MG63 (cell line): ENCODE measurements around the gene RXFP1. TPM values are rescaled to one million over a fixed set of nuclear protein-coding genes. Genes with fewer than 3 reads are reported as not detected.

Experiments used
- DNase-seq: peaks from one replicate; pipeline ENCODE4 v3.0.0-alpha.2; 2020
- H3K27me3 ChIP-seq: fragments of 250-450 bp; sonication (Bioruptor Pico); 2 replicates; pipeline ENCODE4 v1.5.1; 2020; ENCODE audit warnings: mild to moderate bottlenecking, moderate library complexity
- H3K36me3 ChIP-seq: fragments of 250-450 bp; sonication (Bioruptor Pico); 2 replicates; pipeline ENCODE4 v1.5.1; 2020; ENCODE audit warnings: mild to moderate bottlenecking, moderate library complexity
- H3K4me3 ChIP-seq: fragments of 250-450 bp; sonication (Bioruptor Pico); 2 replicates; pipeline ENCODE4 v1.5.1; 2020; ENCODE audit warnings: mild to moderate bottlenecking, moderate library complexity
- H3K9me3 ChIP-seq: fragments of 250-450 bp; sonication (Bioruptor Pico); 2 replicates; pipeline ENCODE4 v1.5.1; 2020; ENCODE audit warnings: mild to moderate bottlenecking, moderate library complexity
- total RNA-seq: library from RNA; depleted of rRNA; stranded (reverse); fragments of >200 nt; shearing (Covaris generic); gene quantifications from 2 replicates; pipeline ENCODE4 v1.2.3, GENCODE V29; 2014; ENCODE audit warnings: low replicate concordance; rRNA removed

Gene RXFP1
- total RNA-seq: not detected in 2 replicates

DNA sequence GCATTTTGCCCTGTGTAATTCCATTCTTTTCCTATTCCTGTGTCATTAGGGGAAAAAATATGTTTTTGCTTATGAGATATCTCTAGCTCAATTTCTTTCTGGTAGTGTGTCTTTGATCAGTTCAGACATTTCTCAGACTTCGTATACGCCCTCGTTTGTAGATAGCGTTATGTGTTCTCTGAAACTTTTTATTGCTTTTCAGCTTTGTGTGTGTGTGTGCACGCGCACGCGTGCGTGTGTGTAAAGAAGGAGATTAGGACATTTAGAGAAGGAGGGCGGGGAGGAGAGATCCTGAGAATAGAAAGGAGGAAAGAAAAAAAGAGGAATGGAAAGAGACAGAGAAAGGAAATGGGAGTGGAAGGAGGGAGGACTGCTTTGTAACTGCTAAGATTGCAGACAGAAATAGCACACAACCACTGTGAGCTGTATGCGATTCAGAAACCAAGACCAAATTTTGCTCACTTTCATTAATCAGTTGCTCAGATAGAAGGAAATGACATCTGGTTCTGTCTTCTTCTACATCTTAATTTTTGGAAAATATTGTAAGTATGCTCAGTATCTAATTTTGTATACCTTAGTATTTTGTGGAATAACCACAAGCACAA lies at the start of gene RXFP1:
RXFP1 (plus strand) TSS at position 399 of the 605 bp plus-strand sequence; CDS start at position 494, 95 bp downstream.
- Histone ChIP-seq H3K36me3 (no peaks in the 10 kb centered on the region), H3K4me3 (no peak within 1 kb of the TSS), H3K27me3 (peaks cover 4% of the 10 kb centered on the region; the same call in 1 of the 2 replicates), H3K9me3 (no peaks in the 10 kb centered on the region)
- DNase-seq: no peak

- DNase-seq: no peak
- Histone ChIP-seq H3K4me3 (no peak overlapping the region), H3K36me3 (no peaks in the 10 kb centered on the region), H3K9me3 (no peaks in the 10 kb centered on the region), H3K27me3 (no peaks in the 10 kb centered on the region)
Measured at GRCh38 chr4:158481811-158482210, 39.9 kb upstream of the RXFP1 start.

DNA sequence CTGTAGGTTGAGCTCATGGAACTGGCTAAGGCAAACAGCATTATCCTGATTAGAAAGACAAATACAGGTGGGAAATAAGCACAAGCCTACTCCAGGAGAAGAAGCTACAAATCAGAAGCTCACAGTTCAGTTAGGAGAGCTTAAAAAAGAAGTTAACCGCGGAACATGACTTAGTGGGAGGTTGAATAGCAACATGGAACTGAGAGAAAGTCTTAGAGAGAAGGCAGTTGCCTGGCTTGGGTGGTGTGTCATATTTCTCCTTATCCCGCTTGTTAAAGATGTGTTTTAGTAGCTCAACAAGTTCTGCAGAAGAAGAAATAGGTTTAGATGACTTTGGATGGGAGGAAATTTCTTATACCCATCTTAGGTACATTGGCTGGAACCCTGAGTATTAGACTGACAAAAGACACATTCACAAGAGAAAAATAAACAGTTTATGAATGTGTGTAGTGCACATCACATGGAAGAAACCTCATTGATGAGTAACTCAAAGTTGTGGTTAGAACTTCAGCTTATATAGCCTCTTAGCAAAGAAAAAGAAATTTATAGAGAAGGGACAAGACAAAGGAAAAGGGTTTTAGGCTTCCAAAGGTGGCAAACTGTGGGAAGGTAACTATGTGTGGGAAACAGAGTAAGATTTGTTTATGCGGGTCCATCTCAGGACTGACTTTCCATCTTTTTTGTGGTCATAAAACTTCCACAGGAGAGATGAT lies 37.4 kb upstream of the RXFP1 start:
- no peak for DNase-seq
- Histone ChIP-seq H3K9me3 (no peaks in the 10 kb centered on the region), H3K4me3 (no peak overlapping the region), H3K27me3 (no peaks in the 10 kb centered on the region), H3K36me3 (no peaks in the 10 kb centered on the region)

DNA sequence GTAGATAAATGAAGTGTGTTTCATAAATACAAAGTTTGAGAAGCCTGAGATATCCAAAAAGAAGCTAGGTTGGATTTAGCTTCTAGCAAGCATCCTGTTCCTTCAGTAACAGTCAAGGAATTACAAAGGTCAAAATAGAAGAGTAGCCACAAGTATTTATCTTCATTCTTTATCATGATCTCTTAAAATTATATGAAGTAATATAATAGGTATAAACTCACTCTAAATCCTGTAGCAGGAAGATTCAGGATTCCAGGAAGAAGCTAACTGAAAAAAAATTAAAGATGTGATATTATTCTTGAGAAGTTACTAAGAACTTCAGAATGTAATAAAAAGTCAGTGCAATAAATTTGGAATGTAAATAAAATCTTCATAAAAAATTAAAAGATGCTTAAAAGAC lies 31.1 kb upstream of the RXFP1 start:
- Histone ChIP-seq H3K9me3 (peaks cover 9% of the 10 kb centered on the region; the same call in 1 of the 2 replicates), H3K27me3 (no peaks in the 10 kb centered on the region), H3K36me3 (no peaks in the 10 kb centered on the region), H3K4me3 (no peak overlapping the region)
- DNase-seq: no peak

GRCh38 chr4:158492391-158492790 lies 29.3 kb upstream of the RXFP1 start:
- H3K27me3 ChIP-seq: no peaks in the 10 kb centered on the region
- no peak for DNase-seq
- H3K9me3 ChIP-seq: peaks cover 9% of the 10 kb centered on the region; the same call in 1 of the 2 replicates
- H3K4me3 ChIP-seq: no peak overlapping the region
- H3K36me3 ChIP-seq: no peaks in the 10 kb centered on the region

DNA sequence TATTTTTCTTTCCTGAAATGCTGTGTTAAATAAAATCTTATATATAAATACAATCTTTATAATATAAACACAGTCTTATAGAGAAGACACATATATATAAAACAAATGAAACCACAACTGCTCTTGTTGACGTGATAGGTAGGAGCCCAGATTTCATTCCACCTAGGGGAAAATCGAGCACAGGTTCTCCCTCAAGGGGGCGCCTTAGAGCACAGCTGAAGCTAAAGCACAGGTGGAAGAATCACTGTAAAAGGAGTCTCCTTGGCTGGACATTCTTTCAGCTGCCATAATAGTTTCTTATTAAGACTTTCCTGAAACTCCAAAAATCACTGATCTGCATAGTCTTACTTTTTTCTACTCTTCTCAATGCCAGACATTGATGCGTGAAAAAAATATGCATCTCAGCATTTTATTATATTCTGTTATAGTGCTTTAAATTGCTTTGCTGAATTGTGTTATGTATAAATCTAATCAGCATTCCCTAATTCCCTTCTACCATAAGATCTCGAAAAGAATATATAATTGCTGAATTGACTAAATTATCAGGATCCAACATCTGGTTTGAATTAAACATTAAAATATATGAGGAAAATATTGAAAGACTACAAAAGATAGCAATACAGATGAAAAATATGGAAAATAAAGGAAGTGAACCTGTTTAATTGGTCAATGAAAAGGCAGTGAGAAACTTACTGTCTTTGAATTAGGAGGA lies 25.5 kb upstream of the RXFP1 start:
- no peaks in the 10 kb centered on the region for H3K36me3 ChIP-seq
- no peaks in the 10 kb centered on the region for H3K27me3 ChIP-seq
- peaks cover 6% of the 10 kb centered on the region; the same call in 1 of the 2 replicates for H3K9me3 ChIP-seq
- H3K4me3 ChIP-seq: no peak overlapping the region
- peak; percentile 47 for DNase-seq

GRCh38 chr4:158500054-158500453 lies 21.6 kb upstream of the RXFP1 start:
- no peaks in the 10 kb centered on the region for H3K36me3 ChIP-seq
- no peak for DNase-seq

GRCh38 chr4:158513256-158513655 lies 8.4 kb upstream of the RXFP1 start:
- Histone ChIP-seq H3K9me3 (no peaks in the 10 kb centered on the region), H3K36me3 (no peaks in the 10 kb centered on the region), H3K4me3 (no peak overlapping the region), H3K27me3 (no peaks in the 10 kb centered on the region)
- DNase-seq: no peak

More at GRCh38 chr4:158500054-158500453, 21.6 kb upstream of the RXFP1 start:
- H3K27me3 ChIP-seq: no peaks in the 10 kb centered on the region
- H3K4me3 ChIP-seq: no peak overlapping the region
- H3K9me3 ChIP-seq: peaks cover 9% of the 10 kb centered on the region

DNA sequence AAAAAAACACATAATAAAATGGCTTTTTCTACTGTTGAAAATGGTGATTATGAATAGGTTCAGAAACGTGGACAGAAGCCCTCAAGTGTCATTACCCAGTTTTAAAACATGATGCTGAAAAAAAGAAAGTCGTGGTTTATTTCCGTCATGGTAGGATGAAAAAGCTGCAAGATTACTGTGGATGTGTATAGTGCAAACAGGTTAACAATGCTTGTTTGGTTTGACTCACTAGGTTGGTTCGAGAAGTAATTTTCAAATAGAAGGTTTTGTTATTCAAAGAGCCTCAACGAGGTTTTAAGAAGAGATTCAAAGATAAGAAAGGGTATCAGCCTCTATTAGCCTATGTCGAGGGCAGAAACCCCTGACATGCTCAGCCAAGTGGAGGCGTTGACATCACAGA lies 2.5 kb upstream of the RXFP1 start:
- Histone ChIP-seq H3K9me3 (no peaks in the 10 kb centered on the region), H3K4me3 (no peak overlapping the region), H3K36me3 (no peaks in the 10 kb centered on the region), H3K27me3 (peaks cover 4% of the 10 kb centered on the region; the same call in 1 of the 2 replicates)
- no peak for DNase-seq

DNA sequence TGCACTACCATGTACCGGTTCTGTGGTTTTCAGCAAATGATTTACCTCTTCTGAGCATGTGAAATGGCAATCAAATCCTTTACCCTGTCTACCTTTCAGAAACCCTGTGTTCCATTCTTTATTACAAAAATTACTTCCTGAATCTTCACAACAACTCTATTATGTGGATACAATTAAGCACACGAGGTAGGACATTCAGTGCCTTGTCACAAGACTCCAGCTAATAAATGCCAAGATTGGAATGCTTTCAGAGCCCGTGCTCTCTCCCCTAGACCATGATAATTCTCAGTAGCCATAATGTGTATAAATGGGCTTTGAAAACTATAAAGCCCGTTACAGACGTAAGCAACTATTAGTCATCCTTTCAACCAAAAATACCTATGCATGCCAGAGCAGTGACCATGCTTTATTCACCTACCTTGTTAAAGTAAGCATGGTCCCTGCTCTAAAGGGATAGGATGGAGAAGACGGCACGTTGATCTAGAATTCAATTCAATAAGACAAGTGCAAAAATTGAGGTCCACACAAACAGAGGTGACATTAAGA lies 2.4 kb downstream of the RXFP1 start:
- Histone ChIP-seq H3K4me3 (no peak overlapping the region), H3K36me3 (no peaks in the 10 kb centered on the region), H3K9me3 (no peaks in the 10 kb centered on the region), H3K27me3 (peaks cover 4% of the 10 kb centered on the region; the same call in 1 of the 2 replicates)
- no peak for DNase-seq

- DNase-seq: no peak
- peaks cover 4% of the 10 kb centered on the region; the same call in 1 of the 2 replicates for H3K27me3 ChIP-seq
- H3K9me3 ChIP-seq: no peaks in the 10 kb centered on the region
- no peak overlapping the region for H3K4me3 ChIP-seq
- H3K36me3 ChIP-seq: no peaks in the 10 kb centered on the region
Measured at GRCh38 chr4:158527516-158527915, 5.8 kb downstream of the RXFP1 start.

DNA sequence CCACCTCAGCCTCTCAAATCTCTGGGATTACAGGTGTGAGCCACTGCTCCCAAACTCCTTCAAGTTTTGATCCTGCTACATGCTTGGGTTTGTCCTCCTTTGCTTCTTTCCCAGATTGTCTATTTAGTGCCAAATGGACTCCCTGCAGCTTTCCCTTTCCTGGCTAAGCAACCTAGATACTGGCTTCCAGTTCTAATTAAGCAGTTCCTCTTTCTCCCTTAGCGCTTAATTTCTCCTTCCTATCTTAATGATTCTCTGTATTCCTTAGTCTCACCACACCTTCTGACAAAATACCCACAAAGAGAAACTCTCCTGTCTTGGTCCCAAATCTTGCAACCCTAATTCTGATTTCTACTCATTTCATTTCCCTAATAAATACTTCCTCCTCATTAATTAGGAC lies 7.8 kb downstream of the RXFP1 start:
- Histone ChIP-seq H3K4me3 (no peak overlapping the region), H3K27me3 (no peaks in the 10 kb centered on the region), H3K36me3 (no peaks in the 10 kb centered on the region), H3K9me3 (no peaks in the 10 kb centered on the region)
- no peak for DNase-seq

DNA sequence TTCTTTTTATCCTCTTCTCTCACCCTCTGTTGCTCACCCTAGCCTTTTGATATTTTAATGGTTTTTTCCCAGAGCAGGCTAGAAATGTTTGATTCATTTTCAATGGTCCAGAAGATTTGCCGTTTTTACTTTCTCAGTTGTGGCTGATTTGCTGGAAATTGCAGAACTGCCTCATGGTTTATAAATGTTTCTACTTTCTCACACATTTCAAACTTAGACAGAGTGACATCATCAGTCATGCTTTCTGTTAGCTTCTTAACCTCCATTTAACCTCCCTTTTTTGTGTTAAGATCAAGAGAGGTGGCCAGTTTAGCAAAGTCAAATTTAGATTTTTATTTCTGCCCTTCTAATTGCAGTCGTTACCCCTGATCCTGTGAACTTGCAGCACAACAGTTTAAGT lies 8.7 kb downstream of the RXFP1 start:
- no peaks in the 10 kb centered on the region for H3K36me3 ChIP-seq
- H3K4me3 ChIP-seq: no peak overlapping the region
- DNase-seq: no peak
- no peaks in the 10 kb centered on the region for H3K9me3 ChIP-seq
- no peaks in the 10 kb centered on the region for H3K27me3 ChIP-seq

GRCh38 chr4:158530898-158531297 lies 9.2 kb downstream of the RXFP1 start:
- no peak for DNase-seq
- H3K36me3 ChIP-seq: no peaks in the 10 kb centered on the region
- H3K9me3 ChIP-seq: no peaks in the 10 kb centered on the region
- H3K4me3 ChIP-seq: no peak overlapping the region
- no peaks in the 10 kb centered on the region for H3K27me3 ChIP-seq

GRCh38 chr4:158532556-158533231 lies 11.0 kb downstream of the RXFP1 start:
- no peaks in the 10 kb centered on the region for H3K9me3 ChIP-seq
- H3K4me3 ChIP-seq: no peak overlapping the region
- DNase-seq: no peak
- H3K36me3 ChIP-seq: no peaks in the 10 kb centered on the region
- no peaks in the 10 kb centered on the region for H3K27me3 ChIP-seq

- H3K4me3 ChIP-seq: no peak overlapping the region
- no peaks in the 10 kb centered on the region for H3K9me3 ChIP-seq
- DNase-seq: no peak
- no peaks in the 10 kb centered on the region for H3K36me3 ChIP-seq
- H3K27me3 ChIP-seq: no peaks in the 10 kb centered on the region
Measured at GRCh38 chr4:158534727-158535126, 13.0 kb downstream of the RXFP1 start.
